HEK293 (cell line): Measurements from ENCODE around the gene TRDMT1.

Experiments
- CTCF ChIA-PET: fragments of 350-600 bp; formaldehyde crosslinking; extraction: SDS; loops from one replicate; lab custom pipeline; 2021; ENCODE audit warnings: antibody characterized with exemption; lab: Yijun Ruan, JAX
- POLR2A ChIA-PET: fragments of 300-600 bp; formaldehyde crosslinking; extraction: SDS; loops from one replicate; lab custom pipeline; 2020; ENCODE audit warnings: antibody characterized with exemption, inconsistent platforms; lab: Yijun Ruan, JAX
- H3K27ac ChIP-seq: fragments of 200-500 bp; sonication (Bioruptor generic); 2 replicates; pipeline ENCODE4 v1.5.1; 2014; ENCODE audit warnings: low read depth, low read length, control low read depth, inconsistent platforms; ENCODE audit errors: extremely low read depth
- H3K36me3 ChIP-seq, 2 experiments: fragments of 200-500 bp in 1 of 2; sonication (Bioruptor generic) in 1 of 2; 1 replicate in 1 of 2; 2 replicates in 1 of 2; pipeline ENCODE4 v1.5.1; 2014 to 2017; ENCODE audit warnings: inconsistent platforms in 2 of 2, low read length in 2 of 2; ENCODE audit not compliant: control insufficient read depth in 2 of 2, insufficient read depth in 1 of 2
- H3K4me1 ChIP-seq: fragments of 200-500 bp; sonication (Bioruptor generic); 2 replicates; pipeline ENCODE4 v1.5.1; 2014; ENCODE audit warnings: mild to moderate bottlenecking, low read length, inconsistent platforms; ENCODE audit not compliant: control insufficient read depth, insufficient read depth
- H3K4me3 ChIP-seq: 2 replicates; pipeline ENCODE4 v1.5.1; 2011; ENCODE audit warnings: low read depth, mild to moderate bottlenecking, control low read depth, low read length, moderate library complexity
- H3K9me3 ChIP-seq: fragments of 200-500 bp; sonication (Bioruptor generic); 2 replicates; pipeline ENCODE4 v1.5.1; 2014; ENCODE audit warnings: low read depth, low read length, inconsistent platforms; ENCODE audit not compliant: control insufficient read depth, insufficient read depth
- KLF16 ChIP-seq: fragments of 450-650 bp; formaldehyde crosslinking; IDR thresholded peaks from 2 replicates; pipeline ENCODE4 v1.5.1; 2017; ENCODE audit warnings: missing biosample characterization, missing genetic modification characterization
- PRDM6 ChIP-seq: fragments of 450-650 bp; formaldehyde crosslinking; IDR thresholded peaks from 2 replicates; pipeline ENCODE4 v1.5.1; 2017; ENCODE audit warnings: missing biosample characterization, missing genetic modification characterization
- TCF7L2 ChIP-seq: IDR thresholded peaks from 2 replicates; pipeline ENCODE4 v1.6.1; 2011; ENCODE audit warnings: low read depth, mild to moderate bottlenecking, inconsistent platforms, low read length, moderate library complexity, borderline replicate concordance
- ZBTB17 ChIP-seq: fragments of 450-650 bp; formaldehyde crosslinking; IDR thresholded peaks from 2 replicates; pipeline ENCODE4 v1.5.1; 2016; ENCODE audit warnings: missing biosample characterization, missing genetic modification characterization
- ZBTB7A ChIP-seq: fragments of 450-650 bp; formaldehyde crosslinking; IDR thresholded peaks from 2 replicates; pipeline ENCODE4 v1.5.1; 2016; ENCODE audit warnings: low read depth, missing biosample characterization, missing genetic modification characterization
- ZNF148 ChIP-seq: fragments of 450-650 bp; formaldehyde crosslinking; IDR thresholded peaks from 2 replicates; pipeline ENCODE4 v1.5.0; 2017; ENCODE audit warnings: missing biosample characterization, missing genetic modification characterization, borderline replicate concordance
- ZNF239 ChIP-seq: fragments of 450-650 bp; formaldehyde crosslinking; IDR thresholded peaks from 2 replicates; pipeline ENCODE4 v1.5.1; 2016; ENCODE audit warnings: missing biosample characterization, missing genetic modification characterization
- ZNF280C ChIP-seq: fragments of 450-650 bp; formaldehyde crosslinking; IDR thresholded peaks from 2 replicates; pipeline ENCODE4 v1.5.1; 2016; ENCODE audit warnings: missing biosample characterization, missing genetic modification characterization
- ZNF280D ChIP-seq: fragments of 450-650 bp; formaldehyde crosslinking; IDR thresholded peaks from 2 replicates; pipeline ENCODE4 v1.5.1; 2016; ENCODE audit warnings: missing biosample characterization, missing genetic modification characterization
- ZNF302 ChIP-seq: fragments of 450-650 bp; formaldehyde crosslinking; IDR thresholded peaks from 2 replicates; pipeline ENCODE4 v1.5.1; 2016; ENCODE audit warnings: missing biosample characterization, missing genetic modification characterization, low read depth
- ZNF311 ChIP-seq: fragments of 450-650 bp; formaldehyde crosslinking; IDR thresholded peaks from 2 replicates; pipeline ENCODE4 v1.5.1; 2017; ENCODE audit warnings: missing biosample characterization, missing genetic modification characterization, borderline replicate concordance
- ZNF366 ChIP-seq: fragments of 450-650 bp; formaldehyde crosslinking; conservative IDR thresholded peaks from 2 replicates; pipeline ENCODE4 v1.5.1; 2016; ENCODE audit warnings: missing biosample characterization, missing genetic modification characterization
- ZNF394 ChIP-seq: fragments of 450-650 bp; formaldehyde crosslinking; IDR thresholded peaks from 2 replicates; pipeline ENCODE4 v1.5.1; 2016; ENCODE audit warnings: missing biosample characterization, missing genetic modification characterization, mild to moderate bottlenecking, moderate library complexity, borderline replicate concordance
- ZNF473 ChIP-seq: fragments of 450-650 bp; formaldehyde crosslinking; IDR thresholded peaks from 2 replicates; pipeline ENCODE4 v1.5.1; 2017; ENCODE audit warnings: missing biosample characterization, missing genetic modification characterization
- ZNF639 ChIP-seq: fragments of 450-650 bp; formaldehyde crosslinking; IDR thresholded peaks from 2 replicates; pipeline ENCODE4 v1.5.1; 2016; ENCODE audit warnings: missing biosample characterization, missing genetic modification characterization
- ZNF776 ChIP-seq: fragments of 450-650 bp; formaldehyde crosslinking; IDR thresholded peaks from 2 replicates; pipeline ENCODE4 v1.5.0; 2017; ENCODE audit warnings: missing biosample characterization, missing genetic modification characterization, borderline replicate concordance
- ZNF777 ChIP-seq: fragments of 450-650 bp; formaldehyde crosslinking; IDR thresholded peaks from 2 replicates; pipeline ENCODE4 v1.5.1; 2017; ENCODE audit warnings: missing biosample characterization, missing genetic modification characterization, borderline replicate concordance
- ZNF837 ChIP-seq: fragments of 450-650 bp; formaldehyde crosslinking; IDR thresholded peaks from 2 replicates; pipeline ENCODE4 v1.5.1; 2016; ENCODE audit warnings: missing biosample characterization, missing genetic modification characterization
- ZSCAN16 ChIP-seq: fragments of 450-650 bp; formaldehyde crosslinking; IDR thresholded peaks from 2 replicates; pipeline ENCODE4 v1.5.1; 2016; ENCODE audit warnings: missing biosample characterization, missing genetic modification characterization

TRDMT1 gene

GRCh38 chr10:17219024-17219423 lies 17.6 kb upstream of the TRDMT1 start:
- no peak for TF ChIP-seq ZNF837
- TF ChIP-seq ZNF777, result no peak
- TF ChIP-seq ZNF473 (tag by site-specific recombination), result no peak
- TF ChIP-seq ZNF776 (tag by site-specific recombination), result no peak
- TF ChIP-seq TCF7L2, result no peak
- no peak for TF ChIP-seq ZNF148 (tag by site-specific recombination)
- no peak for TF ChIP-seq ZNF394 (tag by site-specific recombination)
- no peak for TF ChIP-seq ZNF311 (tag by site-specific recombination)
- 0 out of 2 replicates have a peak, but pooled peaks have one; percentile 27 for TF ChIP-seq ZNF366 (tag by site-specific recombination)
- no peak for TF ChIP-seq ZNF239 (tag by site-specific recombination)
- TF ChIP-seq ZNF280C (tag by site-specific recombination), result no peak
- no peak for TF ChIP-seq KLF16 (tag by site-specific recombination)
- TF ChIP-seq ZNF639 (tag by site-specific recombination), result 0 out of 2 replicates have a peak, but pooled peaks have one; percentile 46
- no peak for TF ChIP-seq ZSCAN16 (tag by site-specific recombination)
- peak; percentile 69 for TF ChIP-seq PRDM6 (tag by site-specific recombination)
- TF ChIP-seq ZBTB17 (tag by site-specific recombination), result no peak
- no peak for TF ChIP-seq ZBTB7A (tag by site-specific recombination)
- TF ChIP-seq ZNF302 (tag by site-specific recombination), result no peak
- no peak for TF ChIP-seq ZNF280D (tag by site-specific recombination)
- no peaks in the 10 kb centered on the region for H3K36me3 ChIP-seq
- H3K4me3 ChIP-seq, result no peak overlapping the region
- H3K9me3 ChIP-seq, result no peaks in the 10 kb centered on the region
- ChIA-PET CTCF (interaction anchor here (1.3 kb wide), 1 partner anchor 12 kb away, joined by 4 read pairs; no protein-coding TSS in a partner anchor), POLR2A (interaction anchor here (1.0 to 3.1 kb wide), 2 partner anchors 10 to 217 kb away, joined by 3 to 46 read pairs; partner anchors contain the start of gene VIM)
- peaks cover 8% of the 10 kb centered on the region for H3K4me1 ChIP-seq
- H3K27ac ChIP-seq, result no peak overlapping the region
